ENCODE data around the gene MRPS17. TPM values are rescaled to one million over a fixed set of nuclear protein-coding genes. Genes with fewer than 3 reads are reported as not detected.
A peak's percentile ranks its signal among the peaks of the same experiment; 100 is the strongest.

Gene MRPS17
- total and polyA plus RNA-seq, 10 of the 15 experiments (the other 5 are each of a cell fraction or from before 2014, with no cell fraction given) = 18.7 to 74.5 (median 29.2) TPM

- no peak overlapping the region for H3K4me3 ChIP-seq
Observed at GRCh38 chr7:55965805-55966421, 14.2 kb downstream of the MRPS17 start.

More at GRCh38 chr7:55965805-55966421, 14.2 kb downstream of the MRPS17 start:
- Histone ChIP-seq H3K27me3 (replicated peaks in 1 of 2; ENCODE audit: control insufficient read depth in 2 of 2, insufficient read depth in 2 of 2, low read length in 1 of 2) (no peaks in the 10 kb centered on the region), H3K4me1 (ENCODE audit: control insufficient read depth, insufficient read depth, low read length) (peaks cover 6% of the 10 kb centered on the region), H3K27ac (ENCODE audit: control insufficient read depth, insufficient read depth) (no peak overlapping the region), H3K4me2 (ENCODE audit: control insufficient read depth, insufficient read depth) (peak overlapping the region; percentile 26), H3K9me3 (replicated peaks; ENCODE audit: control insufficient read depth, insufficient read depth, low read length) (no peaks in the 10 kb centered on the region), H3K9ac (ENCODE audit: control insufficient read depth, insufficient read depth, low read length) (no peak overlapping the region), H3K36me3 (ENCODE audit: control insufficient read depth in 2 of 2, insufficient read depth in 2 of 2, low read length in 1 of 2) (no peaks in the 10 kb centered on the region; a peak in 1 of 4 replicates), H4K20me1 (ENCODE audit: control insufficient read depth, insufficient read depth) (no peaks in the 10 kb centered on the region), H2AFZ (ENCODE audit: control insufficient read depth, low read depth, low read length) (no peak overlapping the region), H3K79me2 (ENCODE audit: control insufficient read depth, insufficient read depth, low read length) (peaks cover 12% of the 10 kb centered on the region)
- intact Hi-C loops (cut with micrococcal nuclease; ENCODE audit: unreplicated experiment) = loop anchor here (5.0 to 10.0 kb wide), 3 partner anchors 96 to 661 kb away; partner anchors contain the start of gene SUMF2
- ChIA-PET RAD21 (ENCODE audit: unreplicated experiment) (no interaction called here), POLR2A (no interaction called here), CTCF (interaction anchor here (0.8 to 1.3 kb wide), 3 partner anchors 10 to 666 kb away, joined by 3 read pairs; no protein-coding TSS in a partner anchor), SMC1A (ENCODE audit: uncharacterized antibody, unreplicated experiment) (interaction anchor here (0.9 to 2.2 kb wide), 2 partner anchors 11 to 325 kb away, joined by 3 to 6 read pairs; no protein-coding TSS in a partner anchor)
- in situ Hi-C loops (cut with MboI) = loop anchor here (5.0 kb wide), 1 partner anchor 319 kb away; no protein-coding TSS in a partner anchor
- FAIRE-seq = no peak
- no peak for ATAC-seq
- no TSS peak for BruUV-seq (replicated peaks)
- WGBS (ENCODE audit: insufficient coverage, insufficient replicate concordance, low lambda C conversion rate, missing lambda C conversion rate) = 97% methylated on average over 13 of the region's 13 CpGs
- DNase-seq (ENCODE audit: low read depth, low spot score) = no peak
- TF ChIP-seq MEF2B (IDR thresholded peaks at IDR 0.05; ENCODE audit: partially characterized antibody, poor library complexity, severe bottlenecking) = no peak
- no peak for TF ChIP-seq YBX1 (IDR thresholded peaks at IDR 0.05)
- no peak for TF ChIP-seq TBL1XR1 (IDR thresholded peaks at IDR 0.05; ENCODE audit: low read depth, low read length)
- no peak for TF ChIP-seq PKNOX1 (IDR thresholded peaks at IDR 0.05)
- no peak for TF ChIP-seq RELB (IDR thresholded peaks at IDR 0.05; ENCODE audit: low read depth)
- TF ChIP-seq MTA2 (IDR thresholded peaks at IDR 0.05; ENCODE audit: low read depth) = no peak
- TF ChIP-seq, protein P1, sequence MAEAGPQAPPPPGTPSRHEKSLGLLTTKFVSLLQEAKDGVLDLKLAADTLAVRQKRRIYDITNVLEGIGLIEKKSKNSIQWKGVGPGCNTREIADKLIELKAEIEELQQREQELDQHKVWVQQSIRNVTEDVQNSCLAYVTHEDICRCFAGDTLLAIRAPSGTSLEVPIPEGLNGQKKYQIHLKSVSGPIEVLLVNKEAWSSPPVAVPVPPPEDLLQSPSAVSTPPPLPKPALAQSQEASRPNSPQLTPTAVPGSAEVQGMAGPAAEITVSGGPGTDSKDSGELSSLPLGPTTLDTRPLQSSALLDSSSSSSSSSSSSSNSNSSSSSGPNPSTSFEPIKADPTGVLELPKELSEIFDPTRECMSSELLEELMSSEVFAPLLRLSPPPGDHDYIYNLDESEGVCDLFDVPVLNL (IDR thresholded peaks at IDR 0.05; ENCODE audit: low read depth, low read length) = no peak
- no peak for TF ChIP-seq POLR2AphosphoS2 (IDR thresholded peaks at IDR 0.05; ENCODE audit: low read depth, low read length)
- TF ChIP-seq CBX5 (IDR thresholded peaks at IDR 0.05; ENCODE audit: low read depth) = no peak
- TF ChIP-seq ZSCAN29 (IDR thresholded peaks at IDR 0.05) = no peak
- TF ChIP-seq KLF5 (IDR thresholded peaks at IDR 0.05; ENCODE audit: partially characterized antibody) = no peak
- no peak for TF ChIP-seq SPI1 (IDR thresholded peaks at IDR 0.05; ENCODE audit: borderline replicate concordance, insufficient read depth, low read depth, low read length)
- no peak for TF ChIP-seq SREBF2 (IDR thresholded peaks at IDR 0.05; ENCODE audit: low read length)
